HG03342 (cell line): ENCODE data around the gene CYP2B6.
"Not testable (repeated sequence)": the region's sequence is repeated elsewhere in the genome, so short reads cannot be mapped to it uniquely, and the experiment has no call there.

ENCODE experiments used
- ATAC-seq: cut with Tn5 transposase; IDR thresholded peaks from one replicate; pipeline ENCODE4 v1.9.1; 2021; ENCODE audit warnings: mild to moderate bottlenecking, moderate library complexity; ENCODE audit not compliant: unreplicated experiment

The CYP2B6 gene

DNA sequence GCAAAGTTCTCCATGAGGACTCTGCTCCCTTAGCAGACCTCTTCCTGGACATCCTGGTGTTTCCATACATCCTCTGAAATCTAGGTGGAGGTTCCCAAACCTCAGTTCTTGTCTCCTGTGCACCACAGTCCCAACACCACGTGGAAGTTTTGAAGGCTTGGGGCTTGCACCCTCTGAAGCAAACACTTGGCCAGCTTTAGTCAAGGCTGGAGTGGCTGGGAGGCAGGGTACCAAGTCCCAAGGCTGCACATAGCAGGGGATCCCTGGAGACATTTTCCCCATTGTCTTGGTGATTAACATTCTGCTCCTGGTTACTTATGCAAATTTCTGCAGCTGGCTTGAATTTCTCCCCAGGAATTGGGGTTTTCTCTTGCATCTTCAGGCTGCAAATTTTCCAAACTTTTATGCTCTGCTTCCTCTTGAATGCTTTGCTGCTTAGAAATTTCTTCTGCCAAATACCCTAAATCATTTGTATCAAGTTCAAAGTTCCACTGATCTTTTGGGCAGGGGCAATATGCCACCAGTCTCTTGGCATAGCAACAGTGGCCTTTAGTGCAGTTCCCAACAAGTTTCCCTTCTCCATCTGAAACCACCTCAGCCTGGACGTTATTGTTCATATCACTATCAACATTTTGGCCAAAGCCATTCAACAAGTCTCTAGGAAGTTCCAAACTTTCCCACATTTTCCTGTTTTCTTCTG, 10.2 kb upstream of the CYP2B6 start:
- ATAC-seq: not testable (repeated sequence)

DNA sequence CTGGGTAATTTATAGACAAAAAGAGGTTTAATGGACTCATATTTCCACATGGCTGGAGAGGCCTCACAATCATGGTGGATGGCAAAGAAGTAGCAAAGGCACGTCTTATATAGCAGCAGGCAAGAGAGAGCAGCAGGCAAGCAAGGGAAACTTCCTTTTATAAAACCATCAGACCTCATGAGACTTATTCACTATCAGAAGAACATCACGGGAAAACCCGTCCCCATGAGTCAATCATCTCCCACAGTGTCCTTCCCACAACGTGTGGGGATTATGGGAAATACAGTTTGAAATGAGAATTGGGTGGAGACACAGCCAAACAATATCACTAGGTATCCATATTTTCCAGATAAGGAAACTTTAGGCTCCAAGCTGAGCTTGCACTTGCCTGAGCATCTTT, 9.5 kb upstream of the CYP2B6 start:
- no peak for ATAC-seq

DNA sequence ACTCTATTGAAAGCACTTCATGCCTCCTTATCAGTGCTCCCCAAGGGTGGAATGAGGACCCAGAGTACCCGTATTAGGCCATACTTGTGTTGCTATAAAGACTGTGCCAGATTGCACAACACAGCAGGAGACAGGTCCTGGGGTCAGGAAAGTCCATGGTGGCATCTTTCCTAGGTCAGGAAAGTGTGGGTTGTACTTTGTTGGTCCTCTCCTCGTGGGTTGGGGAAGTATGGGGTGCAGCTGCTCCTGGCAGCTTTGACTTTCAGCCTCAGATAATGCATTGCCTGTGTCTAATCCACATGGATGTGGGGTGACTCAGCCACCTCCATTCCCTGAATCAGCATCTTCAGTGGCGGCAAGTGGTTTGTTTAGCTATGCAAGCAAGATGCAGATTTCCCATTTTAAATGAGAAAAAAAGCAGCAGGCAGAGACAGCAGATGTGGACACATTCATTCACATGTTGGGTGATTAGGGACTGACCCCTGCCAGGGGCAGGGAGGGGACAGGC, 8.4 kb upstream of the CYP2B6 start:
- no peak for ATAC-seq

DNA sequence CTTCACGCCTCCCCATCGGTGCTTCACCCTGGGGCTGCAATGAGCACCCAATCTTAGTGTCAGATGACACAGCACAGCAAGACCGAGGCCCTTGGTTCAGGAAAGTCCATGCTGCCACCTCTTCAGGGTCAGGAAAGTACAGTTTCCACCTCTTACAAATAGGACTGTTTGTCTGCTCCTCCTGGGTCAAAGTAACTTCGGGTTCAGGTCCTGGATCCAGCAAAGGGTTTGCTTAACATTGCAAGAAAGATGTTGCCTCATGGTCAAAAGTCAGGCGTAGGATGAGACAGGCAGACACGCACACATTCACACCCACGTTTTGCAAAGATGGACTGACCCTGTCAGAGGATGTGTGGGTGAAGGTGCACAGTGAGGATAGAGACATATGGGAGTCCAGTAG, 1.6 kb upstream of the CYP2B6 start:
- ATAC-seq: no peak

DNA sequence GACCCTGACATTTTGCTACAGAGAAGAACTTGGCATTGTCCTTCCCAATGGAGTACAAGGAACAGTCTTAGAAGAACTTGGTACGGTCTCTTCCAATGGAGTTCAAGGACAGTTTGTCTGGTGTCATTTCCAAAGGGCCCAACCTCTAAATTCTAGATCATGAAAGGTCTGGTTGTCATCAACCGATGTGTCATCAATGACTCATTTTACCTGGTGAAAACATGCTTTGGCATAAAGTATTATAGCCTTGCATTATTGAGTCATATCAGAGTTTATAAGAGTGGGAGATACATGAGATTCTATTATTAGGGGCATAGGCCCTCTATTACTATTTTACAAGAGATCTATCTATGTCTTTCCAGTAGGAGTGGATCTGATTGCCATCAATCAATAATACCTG, 4.3 kb downstream of the CYP2B6 start:
- ATAC-seq: no peak

DNA sequence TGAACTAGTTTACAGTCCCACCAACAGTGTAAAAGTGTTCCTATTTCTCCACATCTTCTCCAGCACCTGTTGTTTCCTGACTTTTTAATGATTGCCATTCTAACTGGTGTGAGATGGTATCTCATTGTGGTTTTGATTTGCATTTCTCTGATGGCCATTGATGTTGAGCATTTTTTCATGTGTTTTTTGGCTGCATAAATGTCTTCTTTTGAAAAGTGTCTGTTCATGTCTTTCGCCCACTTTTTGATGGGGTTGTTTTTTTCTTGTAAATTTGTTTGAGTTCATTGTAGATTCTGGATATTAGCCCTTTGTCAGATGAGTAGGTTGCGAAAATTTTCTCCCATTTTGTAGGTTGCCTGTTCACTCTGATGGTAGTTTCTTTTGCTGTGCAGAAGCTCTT, 7.9 kb downstream of the CYP2B6 start:
- not testable (repeated sequence) for ATAC-seq

DNA sequence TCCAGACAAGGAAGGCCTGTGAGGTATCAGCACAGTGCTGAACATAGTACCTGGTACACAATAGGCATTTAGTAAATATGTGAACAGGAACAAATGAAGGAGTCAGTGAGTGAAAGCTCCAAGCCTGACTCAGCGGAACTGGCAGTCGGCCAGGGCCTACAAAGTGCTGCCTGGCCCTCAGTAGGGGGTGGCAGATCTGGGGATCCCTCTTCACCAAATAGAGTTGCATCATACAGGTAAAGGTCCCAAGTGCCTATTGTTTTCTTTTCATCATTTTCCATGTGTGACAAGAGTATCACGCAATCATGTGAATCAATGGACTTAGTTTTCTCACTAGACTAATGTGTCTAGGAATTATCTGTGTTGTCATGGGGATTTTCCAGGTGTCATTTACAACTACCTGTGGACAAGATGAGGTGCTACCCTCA, 9.2 kb downstream of the CYP2B6 start:
- ATAC-seq: no peak

DNA sequence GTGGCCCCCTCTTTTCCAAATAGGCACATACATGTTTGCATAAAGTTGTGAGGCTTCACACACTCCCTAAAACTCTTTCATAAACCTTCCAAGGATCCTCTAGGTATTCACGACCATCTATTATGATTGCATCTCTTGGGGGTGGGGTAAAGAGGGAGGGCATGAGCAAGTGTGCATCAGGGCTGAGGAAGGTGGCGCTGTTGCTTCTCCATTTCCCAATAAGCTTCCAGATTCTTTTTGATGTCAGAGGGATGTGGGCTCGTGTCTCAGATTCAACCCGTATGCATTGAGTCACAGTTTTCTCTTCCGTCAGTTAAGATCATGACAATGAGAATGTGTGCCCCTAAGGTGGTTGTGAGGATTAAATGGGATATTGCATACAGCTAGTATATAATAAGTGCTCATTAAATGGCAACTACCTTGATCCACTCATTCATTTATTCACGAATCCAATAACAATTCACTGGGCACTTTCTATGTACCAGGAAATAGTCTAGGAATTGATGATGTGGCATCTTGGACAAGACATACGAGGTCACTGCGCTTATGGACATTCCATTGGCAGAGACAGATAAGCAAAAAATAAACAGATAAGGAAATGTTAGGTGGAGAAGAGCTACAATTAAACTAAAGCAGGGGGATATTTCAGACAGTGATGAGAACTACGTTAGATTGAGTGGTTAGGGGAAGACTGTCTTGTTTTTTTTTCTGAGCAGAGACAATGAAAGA, 10.3 kb downstream of the CYP2B6 start:
- ATAC-seq: no peak

DNA sequence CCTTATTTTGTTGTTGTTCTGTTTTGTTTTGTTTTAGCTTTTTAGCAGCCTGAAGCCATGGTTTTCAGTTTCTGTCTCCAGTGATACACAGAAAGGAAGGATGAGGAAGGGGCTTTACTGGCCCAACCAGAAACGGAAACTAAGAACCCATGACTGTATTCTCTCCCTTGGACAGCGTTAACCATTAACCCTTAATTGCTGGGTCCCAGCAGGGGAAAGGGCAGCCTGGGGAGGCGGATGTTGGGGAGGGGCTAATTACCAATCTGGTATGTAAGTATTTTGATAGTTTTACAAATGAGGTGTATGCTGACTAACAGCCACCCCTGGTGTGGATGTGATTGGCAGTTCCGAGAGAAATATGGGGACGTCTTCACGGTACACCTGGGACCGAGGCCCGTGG, 12.6 kb downstream of the CYP2B6 start:
- not testable (repeated sequence) for ATAC-seq

DNA sequence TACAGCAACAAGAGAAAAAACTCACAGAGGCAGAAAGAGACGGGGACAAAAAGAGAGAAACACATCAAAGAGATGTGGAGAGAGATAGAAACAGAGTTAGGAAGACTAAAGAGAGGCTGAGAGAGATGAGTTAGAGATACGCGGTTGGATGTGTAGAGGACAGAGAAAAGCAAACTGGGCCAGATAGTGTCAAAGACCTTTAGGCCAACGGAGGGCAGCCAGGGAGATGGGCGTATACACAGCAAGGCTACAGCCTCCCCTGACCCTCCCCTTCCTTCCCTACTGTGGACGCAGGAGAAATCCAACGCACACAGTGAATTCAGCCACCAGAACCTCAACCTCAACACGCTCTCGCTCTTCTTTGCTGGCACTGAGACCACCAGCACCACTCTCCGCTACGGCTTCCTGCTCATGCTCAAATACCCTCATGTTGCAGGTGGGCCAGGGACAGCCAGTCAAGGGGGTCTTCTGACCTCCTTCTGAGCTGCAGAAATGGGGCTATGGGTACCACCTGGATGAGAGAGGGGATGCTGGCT, 18.7 kb downstream of the CYP2B6 start:
- ATAC-seq: no peak

DNA sequence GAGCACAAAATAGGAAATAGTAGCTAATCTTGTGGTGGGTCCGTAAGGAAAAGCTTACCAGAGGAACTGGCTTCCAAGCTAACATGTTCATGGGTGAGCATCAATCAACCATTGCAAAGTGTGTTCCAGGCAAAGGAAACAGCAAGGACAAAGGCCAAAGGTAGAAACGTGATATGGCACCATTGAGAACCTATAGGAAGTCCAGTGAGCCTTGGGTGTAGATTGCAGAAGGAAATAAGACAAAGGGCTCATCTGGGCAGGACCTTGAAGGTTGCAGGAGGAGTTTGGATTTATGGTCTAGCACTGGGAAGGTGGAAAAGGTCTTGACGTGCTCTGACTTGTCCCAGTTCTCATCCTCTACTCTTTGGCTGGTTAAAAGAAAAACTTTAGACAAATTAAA, 22.3 kb downstream of the CYP2B6 start:
- no peak for ATAC-seq

DNA sequence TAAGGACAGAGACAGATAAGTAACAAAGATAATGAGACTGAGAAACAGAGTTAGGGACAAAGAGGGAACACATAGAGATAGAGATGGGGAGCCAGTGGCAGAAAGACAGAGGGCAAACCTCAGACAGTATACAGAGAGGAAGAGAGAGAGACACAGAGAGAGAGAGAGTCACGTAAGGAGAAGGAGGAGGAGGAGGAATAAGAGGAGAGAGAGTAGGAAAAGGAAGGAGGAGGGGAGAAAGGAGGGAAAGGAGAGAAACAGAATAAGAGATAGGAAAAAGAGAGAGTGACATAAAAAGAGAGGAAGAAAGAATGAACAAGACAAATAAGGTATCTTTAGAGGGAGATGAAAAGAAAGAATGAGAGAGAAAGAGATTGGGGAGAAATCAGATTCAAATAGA, 23.6 kb downstream of the CYP2B6 start:
- no peak for ATAC-seq

DNA sequence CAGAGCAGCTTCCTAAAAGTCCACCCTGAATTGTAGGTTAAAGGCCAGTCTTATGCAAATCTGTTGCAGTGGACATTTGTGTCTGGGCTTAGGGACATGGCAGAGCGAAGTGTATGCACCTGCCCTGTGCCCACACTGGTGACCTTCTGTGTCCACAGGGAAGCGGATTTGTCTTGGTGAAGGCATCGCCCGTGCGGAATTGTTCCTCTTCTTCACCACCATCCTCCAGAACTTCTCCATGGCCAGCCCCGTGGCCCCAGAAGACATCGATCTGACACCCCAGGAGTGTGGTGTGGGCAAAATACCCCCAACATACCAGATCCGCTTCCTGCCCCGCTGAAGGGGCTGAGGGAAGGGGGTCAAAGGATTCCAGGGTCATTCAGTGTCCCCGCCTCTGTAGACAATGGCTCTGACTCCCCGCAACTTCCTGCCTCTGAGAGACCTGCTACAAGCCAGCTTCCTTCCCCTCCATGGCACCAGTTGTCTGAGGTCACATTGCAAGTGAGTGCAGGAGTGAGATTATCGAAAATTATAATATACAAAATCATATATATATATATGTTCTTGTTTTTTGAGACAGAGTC, 25.5 kb downstream of the CYP2B6 start:
- no peak for ATAC-seq

DNA sequence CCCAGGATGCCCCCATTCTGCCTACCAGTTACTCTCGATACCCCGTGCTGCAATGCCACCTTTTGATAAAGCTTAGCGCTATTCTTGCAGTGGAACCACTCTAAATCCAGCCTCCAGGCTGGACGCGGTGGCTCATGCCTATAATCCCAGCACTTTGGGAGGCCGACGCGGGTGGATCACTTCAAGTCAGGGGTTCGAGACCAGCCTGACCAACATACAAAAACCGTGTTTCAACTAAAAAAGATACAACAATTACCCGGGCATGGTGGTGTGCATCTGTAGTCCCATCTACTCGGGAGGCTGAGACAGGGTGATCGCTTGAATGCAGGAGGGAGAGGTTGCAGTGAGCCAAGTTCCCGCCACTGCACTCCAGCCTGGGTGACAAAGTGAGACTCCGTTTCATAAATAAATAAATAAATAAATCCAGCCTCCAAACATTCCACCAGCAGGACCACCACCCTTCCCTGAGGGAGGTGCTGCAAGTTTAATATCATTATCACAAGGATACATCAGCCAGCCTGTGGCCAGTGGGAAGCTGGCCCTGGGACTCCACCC, 27.7 kb downstream of the CYP2B6 start:
- ATAC-seq: no peak

DNA sequence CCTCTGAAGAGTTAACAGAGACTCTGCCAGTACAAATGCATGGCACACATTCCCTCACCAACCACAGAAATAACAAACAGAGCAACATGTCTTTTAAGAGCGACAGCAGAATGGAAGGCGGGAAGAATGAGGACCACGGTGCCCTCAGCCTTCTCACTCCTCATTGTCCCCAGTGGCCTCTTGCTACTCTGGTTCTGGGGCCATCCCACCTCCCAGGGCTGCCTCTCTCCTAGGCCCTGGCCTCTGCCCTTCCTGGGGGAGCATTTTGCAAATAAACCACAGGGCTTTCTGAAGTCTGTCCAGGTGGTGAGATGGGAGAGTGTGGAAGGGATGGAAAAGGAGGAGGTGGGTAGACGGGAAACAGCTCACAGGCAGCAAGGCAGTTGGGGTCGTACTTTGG, 28.3 kb downstream of the CYP2B6 start:
- ATAC-seq: no peak

DNA sequence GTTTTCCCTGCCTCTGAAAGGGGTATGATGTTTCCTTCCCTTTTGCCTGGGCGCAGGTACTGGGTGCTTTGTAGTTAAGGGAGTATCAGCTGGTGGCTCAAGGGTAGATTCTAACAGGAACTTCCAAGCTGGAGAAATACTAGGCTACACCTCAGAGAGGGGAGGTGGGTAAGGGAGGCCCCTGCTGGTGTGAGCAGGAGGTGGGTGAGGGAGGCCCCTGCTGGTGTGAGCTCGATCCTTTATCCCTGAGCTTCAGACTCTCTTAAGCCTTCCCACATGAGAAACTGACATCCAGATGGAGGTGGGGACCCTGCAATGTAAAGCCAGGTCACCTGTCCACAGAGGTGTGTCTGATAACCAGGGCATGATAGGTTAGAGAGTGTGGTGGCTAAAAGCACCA, 32.1 kb downstream of the CYP2B6 start:
- ATAC-seq: no peak

DNA sequence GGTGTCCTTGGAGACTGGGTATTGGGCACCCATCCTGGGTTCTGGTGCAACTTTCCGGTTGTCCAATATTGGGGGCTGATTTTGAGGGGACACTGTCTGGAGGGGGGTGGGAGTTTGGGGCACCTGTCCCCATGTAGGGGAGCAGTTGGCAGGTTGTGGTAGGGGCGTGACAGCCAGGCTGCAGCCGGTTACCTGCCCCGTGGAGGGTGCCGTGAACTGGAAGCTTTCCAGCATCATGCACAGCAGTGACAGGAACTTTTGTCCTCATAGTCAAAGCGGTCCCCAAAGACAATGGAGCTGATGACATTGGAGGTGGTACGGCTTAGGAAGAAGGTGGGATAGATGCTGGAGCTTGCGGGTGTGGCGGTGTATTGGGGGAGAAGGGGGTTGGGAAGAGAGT, 34.3 kb downstream of the CYP2B6 start:
- ATAC-seq: no peak

DNA sequence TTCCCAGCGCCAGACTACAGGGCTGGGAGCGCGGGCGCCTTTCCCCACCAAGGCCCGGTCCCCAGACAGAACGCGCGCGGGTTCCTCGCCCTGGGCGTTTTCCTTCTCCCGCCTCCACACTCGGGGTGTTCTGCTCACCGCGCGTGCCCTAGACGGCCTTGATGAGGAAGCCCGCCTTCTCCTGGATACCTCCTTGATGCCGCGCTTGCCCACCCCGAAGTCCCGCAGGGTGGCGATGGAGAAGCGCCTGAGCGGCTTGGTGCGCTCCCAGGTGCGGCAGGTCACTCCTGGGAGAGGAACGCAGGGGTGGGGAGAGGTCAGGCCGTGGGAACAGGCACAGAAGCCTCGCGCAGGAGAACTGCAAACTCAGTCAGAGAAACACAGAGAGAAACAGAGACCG, 34.8 kb downstream of the CYP2B6 start:
- no peak for ATAC-seq

DNA sequence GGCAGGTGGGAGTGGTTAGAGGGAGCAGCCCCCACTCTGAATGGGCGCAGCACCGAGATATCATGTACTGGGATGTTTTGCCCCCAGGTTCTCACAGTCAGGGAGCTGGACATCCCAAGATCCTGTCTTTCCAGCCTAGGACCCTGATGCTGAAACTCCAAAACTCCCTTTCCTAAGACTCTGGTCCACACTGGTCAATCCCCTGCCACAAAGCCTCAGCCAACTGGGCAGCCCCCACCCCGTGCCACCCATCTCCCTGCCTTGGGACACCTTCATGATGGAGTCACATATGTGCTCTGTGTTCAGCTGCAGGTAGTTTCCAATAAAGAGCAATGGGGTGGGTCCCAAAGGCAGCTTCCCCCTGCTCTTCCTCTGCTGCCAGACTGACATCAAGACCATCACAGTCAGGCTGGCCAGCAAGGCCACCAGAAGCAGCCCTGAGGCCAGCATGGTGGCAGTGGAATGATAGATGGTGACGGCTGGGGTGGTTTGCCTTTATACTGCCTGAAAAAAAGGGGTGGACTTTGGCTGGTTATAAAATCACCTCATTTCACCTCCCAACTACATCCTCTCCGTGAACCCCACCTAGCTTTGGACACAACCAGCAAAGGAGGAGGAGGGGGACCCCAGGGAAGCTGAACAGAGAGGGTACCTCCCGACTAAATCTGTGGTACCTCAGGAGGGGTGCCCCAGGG, 36.3 kb downstream of the CYP2B6 start:
- no peak for ATAC-seq

DNA sequence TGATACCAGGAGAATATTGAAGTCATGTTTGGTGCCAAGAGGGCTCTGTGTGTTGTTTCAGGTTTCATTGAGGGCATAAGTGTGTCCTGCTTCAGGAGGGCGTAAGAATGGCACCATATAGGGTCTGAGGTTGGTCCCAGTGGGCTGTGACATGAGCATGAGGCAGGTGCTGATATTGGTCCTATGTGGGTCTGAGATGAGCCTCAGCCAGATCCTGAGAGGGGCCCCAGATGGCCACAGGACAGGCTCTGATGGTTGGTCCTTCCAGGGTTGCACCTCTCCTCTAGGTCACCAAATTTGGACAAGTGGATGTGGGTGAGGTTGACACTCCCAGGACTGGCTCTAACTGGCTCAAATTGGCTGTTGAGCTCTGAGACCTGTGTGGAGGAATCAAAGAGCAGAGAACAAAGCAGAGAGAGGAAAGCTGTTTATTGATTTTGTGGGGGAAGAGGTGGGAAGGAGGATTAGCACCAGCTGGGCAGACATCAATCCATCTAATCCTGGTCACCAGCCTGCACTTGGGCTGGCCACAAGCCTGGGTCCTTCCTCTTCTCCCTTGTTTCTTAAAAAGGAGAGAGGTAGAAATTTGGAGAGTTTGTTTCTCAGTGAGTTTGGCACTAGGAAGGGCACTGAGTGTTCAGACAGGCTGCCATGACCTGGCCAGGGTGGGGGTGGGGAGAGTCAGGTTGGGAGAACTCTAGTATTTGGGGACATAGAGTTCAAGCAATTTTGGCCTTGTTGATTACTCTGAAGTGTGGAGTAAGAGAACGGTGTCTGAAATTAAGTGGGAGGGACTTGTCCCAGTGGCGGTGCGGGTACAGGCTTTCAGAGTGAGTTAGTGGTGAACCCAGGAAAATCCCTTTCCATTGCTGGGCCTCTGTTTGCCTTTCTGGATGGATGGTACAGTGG, 38.7 kb downstream of the CYP2B6 start:
- no peak for ATAC-seq
